ENCODE measurements around the gene ABL1. TPM values are rescaled to one million over a fixed set of nuclear protein-coding genes. Genes with fewer than 3 reads are reported as not detected.

Gene ABL1
- total and polyA plus RNA-seq, 2 of the 13 experiments (the other 11 are each of a cell fraction or from before 2014, with no cell fraction given): 10.8 to 20.4 TPM

GRCh38 chr9:130786526-130786925 lies 48.5 kb upstream of the ABL1 start (continued):
- TF ChIP-seq RERE (CRISPR knock-in tag; IDR thresholded peaks at IDR 0.05; ENCODE audit: low read depth): no peak
- TF ChIP-seq ELF1 (CRISPR knock-in tag; IDR thresholded peaks at IDR 0.05): no peak

- ATAC-seq (no peak), FAIRE-seq (no peak), DNase-seq (ENCODE audit: low spot score) (no peak)
- Histone ChIP-seq H3K36me3 (replicated peaks in 1 of 2; ENCODE audit: control insufficient read depth in 1 of 2, insufficient read depth in 2 of 2, low read length in 2 of 2) (no peaks in the 10 kb centered on the region; a peak in 1 of 5 replicates), H2AFZ (ENCODE audit: low read length) (no peak overlapping the region), H3K79me2 (ENCODE audit: insufficient read depth, low read length) (peaks cover 4% of the 10 kb centered on the region), H3K4me1 (ENCODE audit: insufficient read depth, low read length) (peaks cover 2% of the 10 kb centered on the region; the same call in 1 of the 2 replicates), H3K27ac (ENCODE audit: extremely low read length, insufficient read depth, low read length) (no peak overlapping the region), H3K4me2 (ENCODE audit: low read depth, low read length) (no peak overlapping the region), H3K27me3 (ENCODE audit: control insufficient read depth in 1 of 2, insufficient read depth in 2 of 2, low read length in 2 of 2) (no peaks in the 10 kb centered on the region), H3K9me3 (ENCODE audit: low read length) (peaks cover 18% of the 10 kb centered on the region), H3K9ac (ENCODE audit: insufficient read depth, low read depth, low read length) (no peak overlapping the region), H4K20me1 (ENCODE audit: insufficient read depth, low read length) (no peaks in the 10 kb centered on the region), H3K4me3 (replicated peaks in 1 of 3; ENCODE audit: insufficient read depth in 1 of 3, low read depth in 2 of 3, low read length in 3 of 3) (no peak overlapping the region)
- TF ChIP-seq ZFP62 (CRISPR knock-in tag; IDR thresholded peaks at IDR 0.05): no peak
- peak; percentile 37; the same call in 1 of the 2 replicates for TF ChIP-seq ZNF280D (CRISPR knock-in tag; IDR thresholded peaks at IDR 0.05)
- intact Hi-C loops (cut with micrococcal nuclease; ENCODE audit: unreplicated experiment) (loop anchor here (5.0 kb wide), 1 partner anchor 38 kb away; no protein-coding TSS in a partner anchor), in situ Hi-C loops (cut with HindIII; ENCODE audit: extremely low pct_ligation_motif_present, low pct_unique_long_range_greater_than_20kb) (no loop called here)
- CTCF ChIA-PET (ENCODE audit: low intra/inter-chr PET ratio, low total read pairs): no interaction called here
- 97% methylated on average over 7 of the region's 7 CpGs for WGBS (ENCODE audit: low lambda C conversion rate)
- no TSS peak for BruUV-seq (replicated peaks)
- POLR2A ChIA-PET: no interaction called here
Observed at GRCh38 chr9:130789747-130790672, 45.0 kb upstream of the ABL1 start.

All from HepG2 (cell line).